Activated CD4-positive, alpha-beta T cell treated with anti-CD3 and anti-CD28 coated beads, Interleukin-2, amount 50 U/mL, for 4 hours (primary cell): Measurements from ENCODE around the gene OPCML.

ENCODE experiments used
- DNase-seq, 2 experiments: peaks; one replicate each; pipeline ENCODE4 v3.0.0-alpha.2; 2020

The OPCML gene

DNA sequence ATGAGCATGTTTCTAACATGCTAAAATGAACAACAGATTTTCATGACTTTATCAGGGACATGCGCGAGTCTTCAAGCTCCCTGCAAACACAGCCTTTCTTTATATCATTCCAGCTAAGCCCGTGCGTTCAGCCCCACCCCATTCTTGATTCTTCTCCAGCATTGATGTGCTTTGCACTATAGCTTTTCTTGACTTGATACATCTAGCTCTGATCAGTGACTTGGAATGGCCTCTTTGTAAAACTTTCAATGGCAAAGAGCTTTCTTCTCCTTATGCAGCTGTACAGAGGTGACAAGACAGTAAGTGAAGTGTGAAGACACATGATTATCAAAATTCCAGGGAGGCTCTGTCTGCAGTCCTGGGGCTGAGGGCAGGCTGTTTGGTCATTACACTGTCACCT, 561.0 kb downstream of the OPCML start:
- DNase-seq = no peak

DNA sequence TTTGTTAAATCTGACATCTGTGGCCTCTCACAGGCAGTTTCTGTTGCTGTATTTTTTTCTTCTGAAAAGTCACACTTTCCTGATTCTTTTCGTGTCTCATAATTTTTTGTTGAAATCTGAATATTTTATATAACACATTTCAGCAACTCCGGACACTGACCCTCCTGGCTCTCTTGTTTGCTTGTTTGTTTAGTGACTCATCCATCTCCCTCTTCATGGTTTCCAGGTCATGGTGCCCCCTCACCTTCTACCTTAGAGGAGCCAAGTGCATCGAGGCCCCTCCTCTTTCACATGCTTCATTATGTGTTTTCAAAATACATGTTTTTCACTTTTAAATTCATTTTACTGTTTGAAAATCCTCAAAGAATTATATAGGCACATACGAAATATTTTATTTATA, 562.4 kb downstream of the OPCML start:
- DNase-seq = no peak

DNA sequence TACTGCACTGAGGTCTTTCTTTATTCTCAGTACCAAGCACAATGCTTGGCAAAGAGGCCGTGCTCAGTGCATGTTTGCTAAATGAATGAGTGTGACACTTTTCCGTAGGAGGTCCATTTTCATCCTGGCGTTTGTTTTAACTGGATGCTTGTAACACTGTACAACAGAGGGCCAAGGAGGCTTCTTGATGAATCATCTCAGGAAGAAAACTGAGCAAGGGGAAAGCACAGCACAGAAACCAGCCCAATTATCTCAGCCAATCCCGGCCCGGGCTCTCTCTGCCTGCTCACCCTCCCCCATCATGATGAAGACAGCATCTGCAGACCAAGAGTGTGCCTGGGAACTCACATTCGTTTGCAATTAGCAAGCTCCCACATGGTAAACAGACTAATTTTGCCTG, 570.3 kb downstream of the OPCML start:
- no peak for DNase-seq

DNA sequence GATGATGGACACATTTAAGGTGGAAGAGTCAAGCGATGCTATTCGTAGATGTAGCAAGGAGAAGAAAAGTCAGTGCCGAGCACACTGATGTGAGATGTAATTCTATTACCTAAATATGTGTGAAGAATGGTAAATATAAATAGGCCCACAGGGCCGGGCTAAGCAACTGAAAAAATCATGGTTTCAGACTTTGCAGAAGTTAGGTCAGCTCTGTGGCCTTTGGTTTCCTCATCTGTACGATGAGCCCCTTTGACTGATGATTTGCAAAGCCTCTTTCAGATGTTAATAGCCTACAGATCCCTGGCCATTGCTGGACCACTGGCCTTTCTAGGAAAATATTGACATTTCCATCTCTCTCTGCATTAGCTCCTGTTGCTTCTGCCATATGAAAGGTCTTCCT, 570.8 kb downstream of the OPCML start:
- no peak for DNase-seq

DNA sequence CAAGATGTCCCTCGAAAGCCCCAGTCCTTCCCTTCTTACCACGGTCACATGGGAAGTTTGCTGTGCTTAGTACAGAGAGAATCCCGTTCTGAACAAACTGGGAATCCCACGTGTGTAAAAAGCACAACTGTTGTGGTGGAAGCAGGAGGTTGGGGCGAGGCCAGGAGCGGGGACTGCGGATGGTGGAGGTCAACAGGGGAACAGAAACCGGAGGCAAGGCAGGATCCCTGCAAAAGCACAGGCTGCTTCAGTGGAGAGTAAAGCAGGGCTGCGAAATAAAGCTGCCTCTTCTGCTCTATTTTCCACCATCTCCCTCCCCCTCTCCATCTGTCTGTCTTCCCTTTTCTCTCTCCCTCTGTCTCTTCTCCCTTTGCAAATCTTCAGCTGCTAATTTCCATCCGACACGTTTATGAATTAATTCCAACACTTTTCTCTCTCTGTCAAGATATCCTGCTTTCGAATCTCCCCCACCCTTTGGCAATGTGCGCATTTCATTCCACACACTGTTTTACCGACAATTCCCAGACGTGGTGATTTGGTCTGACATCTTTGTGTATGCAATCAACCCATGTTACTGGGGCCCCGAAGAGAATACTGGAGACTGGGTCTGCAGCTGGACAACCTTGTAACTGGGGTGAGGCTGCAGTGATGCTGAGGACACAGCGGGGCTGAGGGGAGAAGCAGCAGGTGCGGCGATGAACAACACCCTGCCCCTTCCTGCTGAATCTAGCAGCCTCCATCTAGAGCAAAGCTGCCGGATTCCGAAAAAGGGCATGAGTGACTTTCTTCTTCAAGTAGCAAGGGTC, 571.8 kb downstream of the OPCML start:
- no peak for DNase-seq

DNA sequence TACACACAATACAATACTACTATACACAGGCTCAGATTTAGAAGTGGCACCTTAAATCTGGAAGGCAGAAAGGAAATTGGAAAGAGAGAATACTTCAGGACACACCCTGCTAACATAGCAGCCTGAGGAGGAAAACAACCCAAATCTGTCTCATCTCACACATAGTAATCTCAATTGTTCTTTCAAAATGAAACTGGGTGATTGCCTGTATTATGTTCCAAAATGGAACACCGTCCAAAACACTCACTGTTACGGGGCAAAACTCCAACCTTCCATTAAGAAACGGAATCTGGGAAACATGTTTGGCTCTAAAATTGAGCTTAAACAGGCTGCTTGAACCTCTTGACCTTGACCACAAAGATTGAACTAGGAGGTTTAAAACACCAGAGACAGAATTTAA, 572.6 kb downstream of the OPCML start:
- DNase-seq = no peak

DNA sequence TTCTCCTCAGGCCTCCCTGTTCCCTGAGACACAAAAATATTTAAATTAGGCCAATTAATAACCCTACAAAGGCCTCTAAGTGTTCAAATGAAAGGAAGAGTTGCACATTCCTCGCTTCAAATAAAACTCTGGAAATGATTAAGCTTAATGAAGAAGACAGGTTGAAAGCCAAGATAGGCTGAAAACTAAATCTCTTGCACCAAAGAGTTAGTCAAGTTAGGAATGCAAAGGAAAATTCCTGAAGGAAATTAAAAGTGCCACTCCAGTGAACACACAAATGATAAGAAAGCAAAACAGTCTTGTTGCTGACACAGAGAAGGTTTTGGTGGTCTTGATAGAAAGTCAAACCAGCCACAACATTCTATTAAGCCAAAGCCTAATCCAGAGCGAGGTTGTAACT, 574.4 kb downstream of the OPCML start:
- no peak for DNase-seq

DNA sequence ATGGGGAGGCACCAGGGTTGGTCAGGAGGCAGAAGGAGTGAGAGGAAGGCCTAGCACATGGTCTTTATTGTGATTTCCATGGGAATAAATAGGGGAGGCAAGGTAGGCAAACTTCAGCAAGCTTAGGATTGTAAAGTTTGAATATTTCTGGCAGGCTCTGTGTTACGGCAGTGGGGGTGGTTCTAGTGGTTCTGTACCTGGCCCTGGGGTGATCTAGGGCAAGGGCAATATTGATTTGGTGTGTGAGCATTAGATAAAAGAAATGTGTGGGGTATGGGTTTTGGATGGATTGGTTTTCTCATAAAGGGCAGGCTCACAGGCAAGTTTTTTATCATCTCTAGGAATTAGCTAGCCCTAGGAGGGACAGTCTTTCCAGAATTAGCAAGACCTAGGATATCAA, 584.0 kb downstream of the OPCML start:
- no peak for DNase-seq

DNA sequence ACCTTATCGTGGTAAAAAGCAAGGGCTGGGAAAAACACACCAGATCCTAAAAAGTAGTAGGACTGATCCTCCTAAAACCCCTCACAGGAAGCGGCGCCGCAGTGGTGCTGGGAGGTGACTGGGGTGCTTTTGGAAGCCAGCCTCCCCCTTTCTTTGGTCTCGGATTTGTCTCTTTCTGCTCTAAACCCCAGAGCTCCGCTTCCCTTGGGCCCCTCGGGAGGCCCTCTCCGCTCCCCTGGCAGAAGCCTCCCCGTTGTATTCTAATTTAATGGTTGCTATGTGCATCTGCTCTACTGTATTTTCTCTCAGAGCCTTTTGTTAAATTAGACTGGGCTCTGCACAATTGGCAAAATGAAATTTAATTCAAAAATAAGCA, 587.7 kb downstream of the OPCML start:
- DNase-seq = no peak

DNA sequence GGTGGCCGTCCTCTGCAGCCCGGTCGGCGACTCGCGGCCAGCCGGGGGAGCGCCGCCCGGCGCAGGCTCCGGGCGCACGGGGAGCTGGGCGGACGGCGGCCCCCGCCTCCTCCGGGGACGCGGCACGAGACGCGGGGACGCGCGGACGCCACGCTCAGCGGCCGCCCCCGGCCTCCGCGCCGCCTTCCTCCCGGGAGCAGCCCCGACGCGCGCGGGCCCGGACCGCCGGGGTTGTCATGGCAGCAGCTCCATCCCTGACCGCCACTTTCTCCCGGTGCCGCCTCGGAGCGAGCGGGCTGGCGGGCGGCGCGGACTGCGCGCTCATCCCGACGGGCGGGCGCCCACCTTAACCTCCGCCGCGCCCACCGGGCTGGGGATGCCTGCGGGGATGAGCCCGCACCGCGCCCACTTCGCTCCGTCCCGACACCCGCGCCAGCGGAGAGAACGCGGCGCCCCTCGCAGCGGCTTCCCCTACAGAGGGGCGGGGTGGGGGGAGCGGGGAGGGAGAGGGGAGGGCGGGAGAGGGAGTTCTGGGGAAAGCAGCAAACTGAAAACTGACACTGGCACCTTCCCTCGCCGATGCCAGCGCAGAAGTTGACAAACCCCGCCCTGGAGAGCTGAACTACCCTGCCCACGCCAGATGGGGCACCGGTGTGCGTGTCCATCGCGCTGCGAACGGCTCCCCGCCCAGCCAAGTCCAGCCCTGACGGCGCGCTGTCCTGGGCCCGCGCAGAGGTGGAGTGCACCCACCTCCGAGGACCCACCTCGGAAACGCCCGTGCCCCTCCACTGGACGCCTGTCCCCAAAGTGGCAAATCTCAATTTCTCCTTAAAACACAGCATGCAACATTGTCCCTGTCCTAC, 588.4 kb downstream of the OPCML start:
- DNase-seq = no peak

DNA sequence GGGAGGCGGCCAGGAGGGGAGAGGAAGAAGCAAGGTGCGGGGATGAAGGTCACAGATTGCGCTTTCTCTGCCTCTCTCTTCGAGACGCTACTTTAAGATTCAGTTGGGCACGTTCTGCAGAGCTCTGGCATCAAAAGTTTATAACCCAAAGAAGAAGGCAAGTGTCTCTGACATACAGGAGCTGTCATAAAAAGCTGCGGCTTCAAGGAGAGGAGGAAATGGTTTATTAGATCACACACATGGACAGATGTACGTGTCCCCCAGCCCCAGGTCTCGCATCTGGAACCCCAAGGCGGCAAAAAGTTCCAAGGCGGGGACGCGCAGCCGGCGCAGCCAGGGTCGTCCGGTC, 589.0 kb downstream of the OPCML start:
- no peak for DNase-seq

DNA sequence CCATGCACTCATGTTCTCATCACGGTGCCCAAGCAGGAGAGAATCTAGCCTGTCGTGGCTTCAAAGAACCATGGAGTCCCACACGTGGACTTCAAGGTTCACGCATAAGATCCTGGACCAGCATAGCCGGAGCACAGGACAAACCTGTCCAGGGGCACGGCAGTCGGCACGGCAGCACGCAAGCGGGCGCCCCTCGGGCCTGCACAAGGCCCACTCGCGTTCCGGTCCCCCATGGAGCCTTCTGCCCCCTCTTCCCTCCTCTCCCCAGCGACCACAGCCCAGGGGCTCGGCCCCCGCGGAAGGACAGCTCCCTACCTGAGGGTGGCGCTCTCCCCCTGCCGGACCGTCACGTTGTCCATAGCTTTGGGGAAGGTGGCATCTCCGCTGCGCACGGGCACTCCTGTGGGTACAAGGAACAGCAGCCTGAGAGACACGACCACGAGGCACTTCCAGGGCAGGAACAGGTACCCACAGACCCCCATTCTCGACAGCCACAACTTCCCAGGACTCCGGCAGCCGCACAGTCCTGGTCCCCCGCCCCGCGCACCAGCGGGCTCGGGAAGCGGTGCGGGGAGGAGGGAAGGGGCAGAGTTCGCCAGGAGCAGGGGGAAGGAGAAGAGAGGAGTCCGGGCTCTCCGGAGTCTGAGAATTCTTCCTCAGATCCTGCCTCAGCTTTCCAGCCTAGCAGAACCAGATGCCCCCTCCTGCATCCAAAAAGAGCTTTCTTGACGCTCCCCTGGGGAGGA, 589.5 kb downstream of the OPCML start:
- DNase-seq = no peak

DNA sequence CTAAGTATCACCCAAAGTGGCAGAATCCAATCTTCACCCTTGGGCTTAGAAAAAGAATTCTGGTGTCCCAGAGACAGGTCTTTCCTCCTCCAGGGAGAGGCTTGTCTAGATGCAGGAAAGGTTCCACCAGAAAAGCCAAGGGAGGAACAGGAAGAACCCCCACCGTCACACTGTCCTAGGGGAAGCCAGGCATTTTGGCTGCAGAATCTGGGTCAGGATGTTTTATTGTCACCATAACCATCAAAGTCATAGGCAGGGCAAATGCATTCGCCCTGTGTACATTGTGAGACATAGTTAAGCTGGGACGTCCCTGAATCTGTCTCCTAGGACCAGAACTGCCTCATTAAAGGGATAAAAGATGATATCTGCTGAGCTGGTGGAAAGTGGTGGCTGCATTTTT, 590.5 kb downstream of the OPCML start:
- no peak for DNase-seq

DNA sequence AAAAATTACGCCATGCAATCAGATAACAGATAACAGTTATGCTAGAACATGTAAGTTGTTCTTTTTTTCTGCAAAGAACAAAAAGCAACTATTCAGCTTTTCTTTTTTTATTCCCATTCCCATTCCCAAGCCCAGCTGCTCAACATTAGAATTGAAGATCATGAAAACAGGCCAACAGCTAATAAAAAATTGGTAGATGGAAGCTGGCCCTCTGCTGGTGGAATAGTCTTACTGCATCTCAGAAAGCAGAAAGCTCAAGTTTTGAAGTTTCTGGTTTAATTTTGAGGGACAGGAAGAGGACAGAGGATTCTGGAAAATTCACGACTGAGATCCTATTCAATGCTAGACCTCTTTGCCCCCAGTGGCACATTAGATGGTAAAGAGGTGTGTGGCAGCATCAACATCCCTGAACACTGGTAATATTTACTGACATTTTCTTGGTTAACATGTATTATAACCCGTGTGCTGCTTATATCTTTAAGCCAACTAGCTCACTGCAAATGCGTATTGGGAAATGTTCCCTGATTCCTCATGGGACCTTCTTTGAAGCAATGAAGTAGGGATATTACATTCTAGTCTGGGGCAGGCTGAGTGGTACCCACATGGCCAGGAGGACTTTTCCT, 591.2 kb downstream of the OPCML start:
- no peak for DNase-seq

DNA sequence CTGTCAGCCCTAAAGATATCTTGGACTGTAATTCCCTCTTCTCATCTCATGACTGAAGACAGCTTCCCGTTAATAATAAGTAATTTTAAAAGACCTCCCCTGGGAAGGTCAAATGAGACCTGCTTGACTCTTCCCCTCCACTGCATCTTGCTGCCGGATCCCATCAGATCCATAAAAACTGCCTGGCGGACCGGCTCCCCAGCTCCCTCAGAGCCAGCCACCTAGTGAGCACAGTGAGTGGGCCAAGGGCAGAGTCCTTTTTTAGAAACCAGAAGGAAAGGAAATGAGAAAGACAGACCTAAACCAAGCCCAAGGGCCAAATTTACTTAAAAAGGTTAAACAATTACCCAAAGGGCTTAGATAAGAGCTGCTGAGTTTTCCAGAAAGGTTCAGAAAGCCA, 595.3 kb downstream of the OPCML start:
- DNase-seq = no peak

DNA sequence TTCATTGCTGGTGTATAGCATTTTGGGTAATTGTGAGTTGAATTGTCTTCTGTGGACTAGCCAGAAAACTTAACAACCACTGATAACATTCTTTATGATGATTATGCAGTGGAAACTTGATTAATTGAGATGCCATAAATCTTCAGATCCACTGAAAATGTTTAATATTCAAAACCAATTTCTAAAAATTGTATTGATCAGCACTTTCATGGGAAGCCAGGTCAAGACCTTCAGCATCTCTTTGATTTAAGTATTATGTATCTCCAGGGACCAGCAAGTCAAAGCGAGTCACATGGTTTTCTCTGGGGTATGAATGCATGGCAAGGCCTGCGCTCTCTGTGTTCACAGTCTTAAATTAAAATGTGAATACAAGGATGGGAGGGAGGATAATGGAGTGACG, 596.9 kb downstream of the OPCML start:
- DNase-seq = no peak

DNA sequence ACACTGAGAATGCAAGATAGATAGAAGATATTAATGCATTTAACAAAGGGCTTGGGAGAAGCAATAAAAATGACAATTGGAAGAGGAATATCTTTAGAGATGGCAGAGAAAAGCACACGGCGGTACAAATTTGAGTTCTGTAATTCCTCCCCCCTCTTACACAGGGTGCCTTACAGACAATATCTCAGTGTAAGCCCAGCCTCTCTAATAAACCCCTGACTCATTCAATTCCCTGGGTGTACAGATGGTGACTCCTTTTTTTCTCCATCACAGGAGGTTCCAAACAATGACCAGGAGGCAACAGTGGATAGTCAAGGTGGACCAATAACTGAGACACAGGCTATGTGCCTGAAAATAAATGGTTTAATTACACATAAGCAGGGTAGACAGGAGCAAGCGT, 598.6 kb downstream of the OPCML start:
- DNase-seq = no peak

DNA sequence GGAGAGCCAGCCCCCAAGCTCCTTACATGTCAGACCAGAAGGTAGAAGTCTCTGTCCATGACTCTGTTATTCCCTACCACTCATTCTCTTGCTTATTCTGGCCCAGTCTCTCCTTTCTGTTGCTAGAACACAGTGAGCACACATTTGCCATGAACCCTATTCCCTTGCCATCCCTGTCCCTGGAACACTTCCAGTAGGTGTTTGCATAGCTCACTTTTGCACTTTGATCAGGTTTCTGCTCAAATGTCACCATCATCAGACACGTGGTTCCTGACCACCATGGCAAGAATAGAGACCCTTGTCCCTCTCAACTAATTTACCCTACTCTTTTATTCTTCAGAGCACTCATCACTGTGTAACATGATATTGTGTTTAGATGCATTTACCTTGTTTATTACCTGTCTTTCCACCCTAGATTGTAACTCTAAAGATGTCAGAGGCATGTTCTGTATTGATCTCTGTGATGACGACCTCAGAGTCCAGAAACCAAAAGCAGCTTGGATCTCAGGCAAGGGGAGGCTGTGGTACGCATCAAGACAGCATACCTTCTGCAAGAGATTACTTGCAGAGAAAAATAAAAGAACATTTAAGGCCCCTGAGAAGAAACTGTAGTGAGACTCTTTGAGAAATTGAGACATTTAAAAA, 606.4 kb downstream of the OPCML start:
- no peak for DNase-seq

DNA sequence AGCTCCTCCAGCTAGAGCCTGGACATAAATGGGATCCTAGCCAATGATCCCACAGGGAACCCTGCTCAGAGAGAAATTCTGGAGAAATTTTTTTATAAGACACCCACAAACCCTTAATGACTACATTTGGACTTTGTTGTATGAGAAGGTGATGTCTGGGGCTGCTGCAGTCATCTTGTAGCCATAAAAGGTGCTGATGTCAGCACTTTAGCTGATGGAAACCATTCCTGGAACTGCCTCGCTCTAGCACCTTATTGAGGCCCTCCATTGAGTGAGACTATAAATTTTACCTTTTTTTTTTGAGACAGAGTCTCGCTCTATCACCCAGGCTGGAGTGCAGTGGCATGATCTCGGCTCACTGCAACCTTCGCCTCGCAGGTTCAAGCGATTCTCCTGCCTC, 610.7 kb downstream of the OPCML start:
- no peak for DNase-seq

DNA sequence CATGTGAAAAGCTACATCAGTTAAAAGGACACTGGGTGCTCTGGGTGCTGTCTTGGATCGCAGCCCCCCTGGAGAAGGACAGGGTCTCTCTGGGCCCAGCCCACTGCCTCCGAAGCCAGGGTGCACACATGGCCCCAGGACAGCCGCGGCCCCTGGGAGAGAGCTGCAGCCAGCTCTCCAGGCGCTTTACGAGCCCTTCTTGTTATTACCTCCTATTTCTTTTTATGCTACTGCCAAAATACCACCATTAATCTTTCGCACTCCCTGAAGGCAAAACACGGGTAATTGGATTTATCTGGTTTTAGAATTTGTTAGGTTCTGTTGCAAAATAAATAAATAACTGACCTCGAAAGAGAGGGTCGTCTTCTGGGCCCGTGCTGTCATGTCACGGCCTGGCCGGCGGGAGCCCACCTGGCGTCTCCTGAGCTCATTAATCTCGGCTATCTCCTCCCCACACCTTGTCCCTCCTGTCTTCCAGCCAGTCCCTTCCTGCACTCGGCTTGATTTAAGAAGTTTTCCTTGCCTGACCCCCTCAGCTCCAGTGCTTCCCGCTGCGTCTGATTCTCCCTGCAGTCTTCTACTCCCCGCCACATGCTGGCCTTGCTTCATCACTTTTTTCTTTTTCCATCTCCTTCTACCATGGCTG, 611.7 kb downstream of the OPCML start:
- no peak for DNase-seq

DNA sequence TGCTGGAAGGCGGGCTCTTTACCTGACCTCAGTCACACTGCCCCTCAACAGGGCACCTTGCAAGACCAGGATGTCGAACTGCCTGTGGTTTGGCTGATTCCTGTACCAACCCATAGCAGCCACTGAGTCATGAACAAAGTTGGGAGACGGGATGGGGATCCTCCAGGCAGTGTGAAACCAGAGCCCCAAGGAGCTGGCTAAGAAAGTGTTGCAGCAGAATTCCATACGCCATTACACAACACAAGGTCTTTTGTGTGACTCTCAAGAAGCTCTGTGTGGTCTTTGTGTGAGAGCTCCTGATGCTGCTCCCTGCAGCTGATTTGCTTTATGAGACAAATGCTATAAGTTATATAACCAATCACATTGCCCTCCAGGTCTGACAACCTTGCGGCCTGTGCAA, 617.7 kb downstream of the OPCML start:
- DNase-seq = no peak

DNA sequence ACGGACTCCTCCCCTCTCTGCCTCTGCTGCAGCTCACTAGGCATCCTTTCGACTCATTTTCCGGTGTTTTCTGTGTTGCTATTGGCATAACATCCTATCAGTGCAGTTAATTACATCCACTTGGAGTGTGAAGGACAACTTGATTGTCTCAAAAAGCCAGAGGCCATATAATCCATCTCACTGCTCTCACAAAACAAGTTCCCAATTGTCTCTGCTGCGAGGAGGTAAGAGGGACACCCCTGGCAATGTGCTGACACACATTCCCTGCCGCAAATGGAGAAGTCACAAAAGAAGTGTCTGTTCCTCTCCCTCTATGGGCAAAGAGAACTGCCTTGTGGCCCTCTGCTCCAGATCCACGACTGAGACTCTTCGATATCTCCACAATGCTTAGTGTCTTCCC, 618.4 kb downstream of the OPCML start:
- DNase-seq = no peak
